Left lobe of liver (tissue), 2 donors: Measurements from ENCODE around the gene PIGA. TPM values are rescaled to one million over a fixed set of nuclear protein-coding genes. Genes with fewer than 3 reads are reported as not detected.
A peak's percentile ranks its signal among the peaks of the same experiment; 100 is the strongest.

ENCODE experiments used
- ATAC-seq: fragments of 200-7000 bp; cut with Tn5 transposase; one replicate; pipeline ENCODE4 v1.9.1; 2020; ENCODE audit warnings: mild to moderate bottlenecking, moderate library complexity
- DNase-seq: peaks from one replicate; pipeline ENCODE4 v3.0.0-alpha.2; 2020; ENCODE audit warnings: low spot score
- total RNA-seq: library from RNA; stranded (reverse); gene quantifications from one replicate; pipeline ENCODE4 v1.2.1, GENCODE V29; 2021
- donor health status: DM: no; HTN: no; CAD: no; lungs with moderate emphysema.
- donor health status: DM: no; HTN: yes; CAD: no.

Gene PIGA, protein sequence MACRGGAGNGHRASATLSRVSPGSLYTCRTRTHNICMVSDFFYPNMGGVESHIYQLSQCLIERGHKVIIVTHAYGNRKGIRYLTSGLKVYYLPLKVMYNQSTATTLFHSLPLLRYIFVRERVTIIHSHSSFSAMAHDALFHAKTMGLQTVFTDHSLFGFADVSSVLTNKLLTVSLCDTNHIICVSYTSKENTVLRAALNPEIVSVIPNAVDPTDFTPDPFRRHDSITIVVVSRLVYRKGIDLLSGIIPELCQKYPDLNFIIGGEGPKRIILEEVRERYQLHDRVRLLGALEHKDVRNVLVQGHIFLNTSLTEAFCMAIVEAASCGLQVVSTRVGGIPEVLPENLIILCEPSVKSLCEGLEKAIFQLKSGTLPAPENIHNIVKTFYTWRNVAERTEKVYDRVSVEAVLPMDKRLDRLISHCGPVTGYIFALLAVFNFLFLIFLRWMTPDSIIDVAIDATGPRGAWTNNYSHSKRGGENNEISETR
- 5.7 TPM for total RNA-seq

DNA sequence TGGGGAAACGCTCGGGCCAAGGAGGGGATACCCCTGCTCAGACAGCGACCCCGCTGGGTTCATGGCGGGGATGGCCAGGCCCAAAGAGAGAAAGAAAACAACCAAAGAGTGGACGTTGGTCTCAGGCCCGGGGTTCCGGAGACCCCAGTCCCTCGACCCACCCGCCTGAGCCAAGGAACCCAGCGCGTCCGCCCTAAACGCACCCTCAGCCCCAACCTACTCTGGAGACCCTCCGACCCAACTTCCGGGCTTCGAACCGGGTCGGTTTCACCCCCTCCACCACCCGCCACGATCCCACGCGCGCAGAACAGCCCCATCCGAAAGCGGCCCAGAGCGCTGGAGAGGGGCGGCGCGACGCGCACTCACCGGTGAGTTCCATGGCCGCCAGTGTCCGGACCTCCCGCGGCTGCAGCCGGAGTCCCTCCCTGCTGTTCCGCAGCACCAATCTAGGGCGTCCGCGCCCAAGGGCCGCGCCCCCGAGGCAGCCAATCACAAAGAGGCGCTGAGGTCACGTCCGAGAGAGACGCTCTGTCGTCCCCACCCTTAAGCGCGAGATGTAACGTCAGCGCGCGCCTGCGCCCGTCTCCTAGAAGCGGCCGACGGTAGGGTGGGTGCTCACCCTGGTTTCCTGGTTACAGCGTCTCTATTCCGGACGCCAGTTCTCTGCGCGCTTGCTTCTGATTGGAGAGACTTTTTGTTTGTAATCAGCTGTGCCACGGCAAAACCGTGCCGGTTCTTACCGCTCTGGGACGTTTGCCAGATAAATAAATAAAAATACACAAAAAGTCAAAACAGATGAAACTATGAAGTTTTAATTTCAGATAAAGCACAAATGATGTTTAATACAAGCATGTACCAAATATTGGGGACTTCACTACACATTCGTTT is at the start of gene PIGA:
Gene PIGA (minus strand): TSS at position 389 of the 888 bp plus-strand sequence. CDS start 3,593 bp downstream, outside the sequence.
- ATAC-seq (peak; percentile 99), DNase-seq (peak; percentile 96)

DNA sequence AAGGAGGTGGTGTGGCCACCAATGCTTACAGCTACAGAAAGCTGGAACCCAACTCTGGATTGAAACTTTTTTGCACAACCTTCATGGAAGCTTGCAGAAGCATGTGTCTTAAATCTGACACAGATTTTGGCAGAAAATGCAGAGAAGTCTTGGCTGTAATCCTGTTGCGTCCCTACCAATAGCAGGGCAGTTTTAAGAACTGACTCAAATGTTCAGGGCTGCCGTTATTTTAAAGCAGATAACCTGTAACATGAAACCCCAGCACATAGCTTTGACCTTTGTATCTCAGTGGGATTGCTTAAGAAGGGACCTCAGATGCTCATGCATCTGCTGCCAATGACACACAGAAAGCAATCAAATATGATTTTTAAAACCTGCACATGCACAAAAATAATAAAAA is 49.0 kb upstream of the PIGA start, which contains the start of gene VEGFD:
Gene VEGFD (minus strand): TSS at position 110 of the 400 bp plus-strand sequence. CDS start 467 bp downstream, outside the sequence.
- ATAC-seq, result peak; percentile 87
- peak; percentile 44 for DNase-seq

DNA sequence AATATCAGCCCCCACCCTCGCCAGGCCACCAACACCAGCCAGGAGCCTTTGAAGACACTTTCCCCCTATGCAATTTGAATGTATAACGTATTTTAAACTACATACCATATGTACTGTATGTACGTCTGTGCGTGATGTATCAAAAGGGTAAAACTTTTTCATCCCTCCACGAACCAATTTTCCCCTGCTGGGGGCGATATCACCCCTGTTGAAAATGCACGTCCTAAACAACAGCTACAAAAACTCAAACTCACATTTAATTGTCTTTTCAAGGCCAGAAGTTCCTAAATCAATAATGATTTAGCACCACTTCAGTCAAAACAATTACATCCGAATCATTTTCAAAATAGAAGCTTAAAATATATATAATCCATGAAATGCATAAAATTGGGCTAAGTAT is 47.5 kb upstream of the PIGA start:
- ATAC-seq (no peak), DNase-seq (no peak)

DNA sequence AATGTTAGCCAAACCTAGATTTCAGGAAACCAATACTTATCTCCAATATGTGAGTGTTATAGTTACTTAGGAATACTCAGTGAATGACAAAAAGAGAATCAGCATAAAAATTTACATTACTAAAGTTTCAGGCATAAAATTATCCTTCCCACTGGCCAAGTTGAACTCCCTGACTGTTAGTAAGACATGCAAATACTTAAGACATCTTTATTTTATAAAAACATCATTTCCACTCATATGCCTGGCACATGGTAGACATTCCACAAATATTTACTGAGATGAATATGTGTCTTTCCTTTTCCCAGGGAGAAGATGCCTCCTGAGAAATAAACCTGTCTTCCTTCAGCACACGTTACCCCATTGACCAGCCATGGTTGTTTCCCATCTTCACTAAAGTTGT is 41.6 kb upstream of the PIGA start:
- no peak for DNase-seq
- ATAC-seq, result no peak

DNA sequence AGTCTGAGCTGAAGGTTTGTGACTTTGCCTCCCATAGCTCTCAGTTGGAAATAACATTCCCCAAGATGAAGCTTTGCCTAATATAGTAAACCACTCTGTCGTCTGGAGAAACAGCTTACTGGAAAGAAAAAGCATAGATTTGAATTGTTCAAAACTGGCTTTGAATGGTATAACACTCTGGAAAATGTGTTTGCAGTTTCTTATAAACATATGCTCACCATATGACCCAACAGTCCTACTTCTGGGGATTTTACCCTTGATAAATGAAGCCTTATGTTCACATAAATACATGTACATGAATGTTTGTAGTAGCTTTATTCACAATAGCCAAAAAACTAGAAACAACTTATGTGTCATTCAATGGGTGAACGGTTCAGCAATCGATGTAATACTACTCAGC is 38.7 kb upstream of the PIGA start:
- no peak for ATAC-seq
- DNase-seq, result no peak

DNA sequence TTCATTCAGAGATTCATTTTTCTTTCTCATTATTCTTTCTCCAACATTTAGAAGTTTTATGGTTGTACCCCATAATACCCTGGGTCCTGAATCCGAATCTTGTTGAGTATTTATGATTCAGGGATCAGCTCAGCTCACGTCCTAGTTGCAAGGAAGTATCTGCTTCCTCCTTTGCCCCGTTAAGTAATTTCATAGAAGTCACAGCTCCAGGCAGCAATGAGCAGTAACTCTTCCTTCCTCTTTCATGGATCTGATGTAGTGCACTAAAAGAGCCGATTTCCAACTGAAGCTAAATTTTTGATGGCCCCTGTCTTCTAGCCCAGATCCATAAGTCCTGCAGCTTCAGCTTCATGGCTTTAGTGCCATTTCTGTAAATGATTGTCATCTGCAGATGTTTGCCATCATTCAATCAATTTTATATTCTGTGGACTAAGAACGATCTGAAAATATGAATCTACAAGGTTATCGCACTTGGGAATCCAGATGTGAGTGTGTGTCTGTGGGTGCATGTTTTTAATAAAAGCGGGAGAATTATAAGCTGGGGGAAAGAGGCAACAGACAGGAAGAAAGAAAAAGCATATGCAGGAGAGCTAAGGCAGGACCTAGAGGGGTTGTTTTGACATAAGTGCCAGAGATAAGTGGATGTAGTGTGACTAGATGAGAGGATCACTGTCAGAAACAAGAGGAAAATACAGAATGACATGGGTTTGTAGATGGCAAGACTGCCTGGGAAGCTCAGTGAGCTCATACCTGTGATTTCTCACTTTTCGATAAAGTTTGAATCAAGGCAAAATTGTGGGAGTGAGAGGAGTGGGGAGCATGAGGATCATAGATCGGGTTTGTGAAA is 31.4 kb upstream of the PIGA start:
- DNase-seq (no peak), ATAC-seq (no peak)

DNA sequence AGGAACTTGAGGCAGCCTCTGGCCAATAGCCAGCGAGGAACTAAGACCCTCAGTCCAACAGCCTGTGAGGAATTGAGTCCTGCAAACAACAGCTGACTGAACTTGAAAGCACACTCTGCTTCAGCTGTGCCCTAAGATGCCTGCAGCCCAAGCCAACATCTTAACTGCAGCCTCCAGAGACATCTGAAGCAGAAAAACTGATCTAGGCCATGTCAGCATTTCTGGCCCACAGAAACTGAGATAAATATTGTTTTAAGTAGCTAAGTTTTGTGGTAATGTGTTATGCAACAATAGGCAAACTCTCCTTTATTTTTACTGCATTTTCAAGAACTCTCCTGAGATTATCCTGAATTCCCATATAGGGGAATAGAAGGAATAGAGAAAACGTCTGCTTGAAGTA is 24.4 kb upstream of the PIGA start:
- no peak for ATAC-seq
- no peak for DNase-seq

DNA sequence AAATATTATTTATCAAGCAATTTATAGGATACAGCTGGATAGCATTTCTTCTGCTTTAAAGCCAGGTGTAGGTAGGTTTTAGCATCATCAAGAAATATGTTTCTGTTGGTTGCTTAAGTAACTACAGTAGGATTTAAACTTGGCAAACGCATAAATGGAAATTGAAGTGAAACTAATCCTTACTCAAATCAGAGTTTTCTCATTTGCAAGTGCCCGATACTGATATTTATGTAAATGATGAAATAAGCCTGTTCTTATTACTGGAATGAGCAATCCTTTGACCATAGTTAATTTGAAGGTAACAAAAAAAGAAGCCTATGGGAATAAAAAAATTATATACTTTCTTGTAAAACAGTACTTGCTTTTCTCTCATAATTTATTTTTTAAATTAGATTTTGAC is 23.2 kb upstream of the PIGA start:
- DNase-seq (no peak), ATAC-seq (no peak)

DNA sequence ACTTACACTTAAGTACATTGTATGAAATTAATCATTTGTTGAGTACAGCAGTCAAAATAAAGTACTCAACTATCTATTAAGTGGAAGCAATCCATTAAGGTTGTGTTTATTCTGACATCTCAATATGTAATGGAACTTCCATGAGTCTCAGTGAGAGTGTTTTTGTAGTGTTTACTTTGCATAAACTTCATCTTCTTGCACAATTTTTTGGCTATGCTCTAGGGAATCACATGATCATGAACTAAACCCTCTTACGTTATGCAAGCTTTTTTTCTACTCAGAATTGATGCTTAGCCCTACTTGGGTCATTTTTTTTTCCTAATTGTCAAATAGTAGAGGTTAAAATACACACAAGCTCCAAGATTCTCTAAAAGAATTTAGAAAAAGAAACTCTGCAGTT is 21.1 kb upstream of the PIGA start:
- DNase-seq (no peak), ATAC-seq (peak; percentile 38)

DNA sequence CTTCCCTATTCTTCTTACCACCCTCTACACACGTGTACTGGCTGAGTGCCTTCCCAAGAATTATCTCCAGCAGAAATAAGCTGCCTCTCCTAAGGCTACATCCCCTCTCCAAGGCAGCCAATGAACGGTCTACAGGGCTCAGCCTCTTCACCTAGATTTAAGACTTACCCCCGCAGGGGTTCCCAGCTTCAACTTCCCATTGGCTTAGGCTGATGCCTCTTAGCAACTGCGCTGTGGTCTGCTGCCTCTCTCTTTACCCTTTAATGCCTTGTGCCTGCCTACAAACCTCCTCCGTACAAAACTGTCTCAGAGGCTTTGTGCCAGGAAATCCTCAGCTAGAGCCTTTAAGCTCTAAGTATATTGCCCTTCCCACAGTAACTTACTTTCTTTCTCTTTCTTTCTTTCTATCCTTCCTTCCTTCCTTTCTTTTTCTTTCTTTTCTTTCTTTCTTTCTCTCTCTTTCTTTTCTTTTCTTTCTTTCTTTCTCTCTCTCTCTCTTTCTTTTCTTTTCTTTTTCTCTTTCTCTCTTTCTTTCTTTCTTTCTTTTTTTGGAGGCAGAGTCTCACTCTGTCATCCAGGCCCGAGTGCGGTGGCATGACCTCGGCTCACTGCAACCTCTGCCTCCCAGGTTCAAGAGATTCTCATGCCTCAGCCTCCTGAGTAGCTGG is 15.1 kb upstream of the PIGA start:
- no peak for DNase-seq
- ATAC-seq, result no peak

DNA sequence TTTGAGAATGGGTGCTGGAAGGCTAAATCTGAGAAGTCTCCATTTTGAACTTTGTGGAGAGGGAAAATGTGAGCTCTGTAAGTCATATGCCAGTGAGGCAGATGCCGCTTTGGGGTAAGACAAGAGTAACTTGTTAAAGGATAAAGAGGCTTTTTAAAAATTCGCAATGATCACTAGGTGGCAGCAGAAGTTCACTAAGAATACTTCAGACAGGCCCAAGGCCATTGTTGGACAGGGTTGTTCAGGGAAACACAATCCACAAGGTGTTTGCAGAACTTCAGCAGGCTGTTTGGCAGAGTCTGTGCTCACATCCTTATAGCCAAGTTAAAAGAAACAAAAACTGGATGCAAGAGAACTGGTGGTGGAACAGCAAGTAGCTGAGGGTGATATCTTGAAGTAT is 13.7 kb upstream of the PIGA start:
- peak; percentile 88 for ATAC-seq
- DNase-seq, result no peak

DNA sequence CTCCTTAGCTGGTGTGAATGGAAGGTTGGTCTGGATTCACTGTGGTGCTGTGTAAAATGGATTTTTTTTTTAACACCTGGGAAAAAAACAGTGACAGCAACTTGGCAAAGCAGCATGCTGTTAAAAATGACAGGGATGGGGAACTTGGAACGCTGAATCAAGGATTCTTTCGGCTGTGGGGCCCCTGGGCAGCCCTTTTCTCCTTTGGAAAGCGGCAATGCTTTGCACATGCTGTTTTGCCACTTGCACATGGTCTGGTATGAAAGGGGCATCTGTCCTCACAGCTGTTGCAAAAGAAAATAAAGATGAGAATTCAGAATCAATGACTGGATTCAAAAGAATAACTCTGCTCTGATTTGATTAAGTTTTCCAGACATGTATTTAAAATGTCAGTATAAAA is 10.7 kb upstream of the PIGA start:
- DNase-seq, result no peak

DNA sequence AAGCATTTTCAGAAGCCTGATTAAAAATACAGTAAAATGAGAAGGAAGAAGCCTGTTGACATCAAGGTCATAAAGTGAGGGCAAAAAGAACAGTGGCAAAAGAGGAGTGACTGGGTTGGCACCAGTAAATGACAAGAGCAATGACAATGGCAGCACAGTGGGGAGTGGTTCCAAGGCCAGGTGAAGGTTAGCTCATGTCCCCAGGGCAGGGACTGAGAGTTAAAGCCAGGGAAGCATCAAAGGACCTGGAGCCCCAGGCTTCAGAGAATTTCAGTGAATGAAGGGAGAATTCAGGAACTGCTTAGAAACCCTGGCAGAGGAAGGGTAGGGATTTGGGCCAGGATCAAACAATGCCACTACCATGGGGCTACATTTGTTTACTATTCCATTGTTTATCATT is 8.8 kb upstream of the PIGA start:
- ATAC-seq (no peak), DNase-seq (no peak)

More for the DNA sequence above, 10.7 kb upstream of the PIGA start:
- no peak for ATAC-seq

DNA sequence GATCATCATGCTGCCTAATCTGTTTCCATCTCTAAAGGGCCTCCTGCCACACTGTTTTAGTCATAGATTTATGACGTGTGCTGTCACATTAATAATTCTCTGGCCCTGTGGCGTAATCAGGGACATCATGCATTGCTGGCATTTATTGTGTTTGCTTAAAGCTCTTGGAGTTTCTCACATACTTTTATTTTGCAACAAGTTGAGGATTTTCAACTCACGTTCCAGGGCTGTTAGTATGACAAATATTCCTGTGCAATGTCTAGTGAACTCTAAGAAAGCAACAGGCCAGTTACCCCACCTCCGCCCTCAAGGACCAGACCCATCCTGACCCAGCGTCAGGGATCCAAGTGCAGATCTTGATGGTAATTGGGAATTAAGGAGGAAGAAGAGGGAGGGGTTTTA is 7.8 kb upstream of the PIGA start:
- DNase-seq, result no peak

DNA sequence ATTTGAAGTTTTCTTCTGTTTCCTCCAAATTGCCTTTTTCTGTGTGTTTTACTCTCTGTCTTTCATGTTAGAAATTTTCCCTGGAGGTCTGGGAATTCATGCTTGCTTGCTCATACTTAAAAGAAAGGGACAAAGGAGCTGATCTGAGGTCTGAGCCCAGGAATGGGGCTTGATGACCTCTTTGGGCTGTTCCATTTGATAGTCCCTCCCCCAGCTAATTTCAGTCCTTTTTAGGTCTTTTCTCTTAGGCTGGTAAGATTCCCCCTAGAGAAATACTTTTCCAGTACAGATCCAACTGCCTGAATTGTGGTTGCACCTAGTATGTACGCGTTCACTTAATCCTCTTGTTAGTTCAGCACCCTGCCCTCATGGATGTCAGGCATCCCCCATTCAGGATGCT is 5.5 kb upstream of the PIGA start:
- ATAC-seq (no peak), DNase-seq (no peak)

More for the DNA sequence above, 7.8 kb upstream of the PIGA start:
- peak; percentile 64 for ATAC-seq

DNA sequence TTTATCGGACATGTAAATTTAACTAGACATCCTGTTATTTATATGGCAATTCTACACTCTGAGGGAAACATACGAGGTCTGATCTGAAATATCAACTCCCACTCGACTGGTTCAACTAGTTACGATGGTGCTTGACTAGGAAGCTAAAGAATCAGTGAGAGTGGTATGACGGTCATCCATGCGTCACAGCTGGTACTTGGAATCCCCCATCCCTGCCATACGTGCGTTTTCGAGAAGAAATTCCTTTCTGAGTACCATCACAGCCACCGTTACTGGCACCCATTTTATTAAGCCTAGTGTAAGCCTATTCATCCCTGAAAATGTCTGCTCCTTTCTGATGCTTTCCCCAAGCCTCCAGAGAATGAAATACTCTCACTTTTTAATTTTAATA is 695 bp upstream of the PIGA start:
- DNase-seq (no peak), ATAC-seq (no peak)

DNA sequence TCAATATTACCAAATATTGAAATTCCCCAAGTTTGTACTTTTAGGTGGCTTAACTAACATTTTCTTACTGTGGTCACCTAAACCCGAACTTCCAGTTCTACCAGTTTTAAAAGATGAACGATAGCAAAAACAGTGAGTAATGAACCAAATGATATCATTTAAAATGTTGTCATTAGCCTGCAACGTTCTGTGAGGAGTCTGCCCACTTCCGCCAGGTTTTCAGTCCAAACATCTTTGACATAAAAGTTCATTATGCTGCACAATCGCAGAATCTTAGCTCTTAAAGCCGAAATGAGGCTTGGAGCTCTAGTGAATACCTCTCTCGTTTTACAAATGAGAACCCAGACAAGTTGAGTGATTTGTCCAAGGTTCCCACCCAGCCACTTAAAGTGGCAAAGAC is 762 bp downstream of the PIGA start:
- no peak for DNase-seq

DNA sequence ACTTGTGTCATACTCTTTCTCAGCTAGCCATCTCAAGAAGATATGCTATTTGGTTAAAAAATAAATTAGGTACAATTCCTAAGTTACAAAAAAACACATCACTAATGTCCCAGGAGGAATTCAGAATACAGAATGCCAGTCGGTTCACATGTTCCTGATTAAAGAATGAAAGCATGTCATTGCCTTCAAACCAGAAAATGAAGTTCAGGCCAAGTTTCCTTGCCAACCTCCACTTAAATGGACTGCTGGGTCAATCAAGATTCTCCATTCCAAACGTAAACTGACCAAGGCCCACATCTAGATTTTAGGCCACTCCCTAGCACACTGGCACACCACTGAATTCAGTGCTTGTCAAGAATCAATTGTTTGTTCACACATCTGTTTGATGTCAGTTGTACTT is 6.5 kb downstream of the PIGA start:
- DNase-seq, result no peak
- no peak for ATAC-seq

More for the DNA sequence above, 762 bp downstream of the PIGA start:
- no peak for ATAC-seq

DNA sequence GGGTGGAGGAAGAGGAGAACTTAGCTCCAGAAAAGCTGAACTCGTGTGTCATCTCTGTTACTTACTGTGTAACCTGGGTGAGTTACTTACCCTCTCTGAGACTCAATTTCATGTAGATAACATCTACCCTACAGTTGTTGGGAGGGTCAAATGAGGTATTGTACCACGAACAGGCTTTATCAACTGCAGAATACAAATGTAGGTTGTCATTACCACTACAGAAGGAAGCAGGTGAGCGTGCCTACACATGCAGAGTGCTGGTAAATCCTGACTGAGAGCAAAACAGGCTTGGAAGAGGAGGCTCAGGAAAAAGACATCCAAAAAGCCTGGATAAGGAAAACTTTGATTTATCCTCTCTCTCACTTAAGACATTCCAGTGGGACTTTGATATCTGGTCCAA is 7.2 kb downstream of the PIGA start:
- DNase-seq (no peak), ATAC-seq (no peak)

DNA sequence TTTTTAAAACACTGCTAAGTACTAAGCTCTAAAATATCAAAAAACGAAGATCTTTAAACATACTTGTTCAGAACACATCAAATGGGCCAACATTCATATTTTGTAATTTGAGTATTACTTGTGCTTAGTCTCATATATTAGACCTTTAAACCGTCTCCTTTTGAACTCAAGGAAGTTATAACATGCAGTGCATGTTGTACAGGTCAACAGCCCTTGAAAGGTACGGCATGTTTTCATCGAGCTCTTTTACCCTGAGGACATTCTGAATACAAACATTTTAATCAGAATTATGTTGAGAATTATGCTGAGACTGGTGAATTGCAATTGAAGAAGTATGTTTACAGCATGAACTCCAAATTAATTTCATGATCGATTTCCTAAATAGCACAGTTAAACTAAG is 12.9 kb downstream of the PIGA start:
- ATAC-seq, result no peak
- no peak for DNase-seq
